H9 (cell line): Measurements from ENCODE around the gene TET2. TPM values are rescaled to one million over a fixed set of nuclear protein-coding genes. Genes with fewer than 3 reads are reported as not detected.

ENCODE experiments used
- DNase-seq: peaks from one replicate; pipeline ENCODE4 v3.0.0-alpha.2; 2017
- H2AFZ ChIP-seq: one replicate; pipeline ENCODE4 v1.6.1; 2013; ENCODE audit warnings: mild to moderate bottlenecking, low read length, control low read depth, moderate library complexity
- H2AK5ac ChIP-seq: 2 replicates; pipeline ENCODE4 v1.6.1; 2013; ENCODE audit warnings: low read length, control low read depth, mixed read lengths; ENCODE audit not compliant: insufficient read length
- H2BK120ac ChIP-seq: one replicate; pipeline ENCODE4 v1.6.1; 2013; ENCODE audit warnings: low read depth, mild to moderate bottlenecking, low read length, control low read depth, inconsistent platforms; ENCODE audit not compliant: poor library complexity, severe bottlenecking
- H2BK12ac ChIP-seq: 2 replicates; pipeline ENCODE4 v1.6.1; 2013; ENCODE audit warnings: low read length, control low read depth, mixed read lengths, low read depth; ENCODE audit not compliant: insufficient read length
- H2BK15ac ChIP-seq: 2 replicates; pipeline ENCODE4 v1.6.1; 2013; ENCODE audit warnings: low read depth, low read length, control low read depth
- H2BK20ac ChIP-seq: one replicate; pipeline ENCODE4 v1.6.1; 2013; ENCODE audit warnings: low read depth, mild to moderate bottlenecking, low read length, control low read depth, inconsistent platforms; ENCODE audit not compliant: poor library complexity, severe bottlenecking
- H2BK5ac ChIP-seq: 2 replicates; pipeline ENCODE4 v1.6.1; 2013; ENCODE audit warnings: low read length, control low read depth, mixed read lengths; ENCODE audit not compliant: insufficient read length
- H3K14ac ChIP-seq: 2 replicates; pipeline ENCODE4 v1.6.1; 2013; ENCODE audit warnings: low read length, control low read depth; ENCODE audit not compliant: insufficient read depth
- H3K18ac ChIP-seq: 2 replicates; pipeline ENCODE4 v1.6.1; 2013; ENCODE audit warnings: low read depth, mild to moderate bottlenecking, mixed read lengths, low read length, control low read depth; ENCODE audit not compliant: insufficient read length
- H3K23ac ChIP-seq: 2 replicates; pipeline ENCODE4 v1.6.1; 2013; ENCODE audit warnings: low read length, control low read depth, mixed read lengths, low read depth; ENCODE audit not compliant: insufficient read length
- H3K23me2 ChIP-seq: 2 replicates; pipeline ENCODE4 v1.6.1; 2013; ENCODE audit warnings: low read depth, mild to moderate bottlenecking, mixed read lengths, low read length, control low read depth; ENCODE audit not compliant: insufficient read length, poor library complexity, severe bottlenecking
- H3K27ac ChIP-seq: 2 replicates; pipeline ENCODE4 v1.5.1; 2013; ENCODE audit warnings: low read length, control low read depth, mixed read lengths, low read depth; ENCODE audit not compliant: insufficient read length
- H3K27me3 ChIP-seq: 2 replicates; pipeline ENCODE4 v1.6.1; 2013; ENCODE audit warnings: low read length, control low read depth, inconsistent platforms; ENCODE audit not compliant: insufficient read depth
- H3K4ac ChIP-seq: 2 replicates; pipeline ENCODE4 v1.6.1; 2013; ENCODE audit warnings: low read depth, mild to moderate bottlenecking, control low read depth, inconsistent platforms, low read length, moderate library complexity
- H3K4me1 ChIP-seq: 2 replicates; pipeline ENCODE4 v1.6.1; 2013; ENCODE audit warnings: low read length, control low read depth, inconsistent platforms; ENCODE audit not compliant: insufficient read depth
- H3K4me2 ChIP-seq: 2 replicates; pipeline ENCODE4 v1.6.1; 2013; ENCODE audit warnings: low read length, control low read depth, mixed read lengths; ENCODE audit not compliant: insufficient read length, insufficient read depth
- H3K56ac ChIP-seq: 2 replicates; pipeline ENCODE4 v1.6.1; 2013; ENCODE audit warnings: low read depth, mild to moderate bottlenecking, mixed read lengths, low read length, control low read depth; ENCODE audit not compliant: insufficient read length
- H3K79me1 ChIP-seq: 2 replicates; pipeline ENCODE4 v1.6.1; 2013; ENCODE audit warnings: low read depth, mild to moderate bottlenecking, moderate library complexity, low read length, control low read depth, inconsistent platforms; ENCODE audit not compliant: insufficient read depth, poor library complexity, severe bottlenecking
- H3K79me2 ChIP-seq: 2 replicates; pipeline ENCODE4 v1.6.1; 2013; ENCODE audit warnings: low read length, control low read depth, inconsistent platforms; ENCODE audit not compliant: insufficient read depth
- H3K9ac ChIP-seq: 2 replicates; pipeline ENCODE4 v1.6.1; 2013; ENCODE audit warnings: low read length, control low read depth, mixed read lengths; ENCODE audit not compliant: insufficient read length; ENCODE audit errors: extremely low read depth
- H3K9me3 ChIP-seq: one replicate; pipeline ENCODE4 v1.6.1; 2013; ENCODE audit warnings: low read depth, low read length, inconsistent platforms; ENCODE audit not compliant: control insufficient read depth
- H3T11ph ChIP-seq: one replicate; pipeline ENCODE4 v1.6.1; 2013; ENCODE audit warnings: mild to moderate bottlenecking, low read length, control low read depth, inconsistent platforms
- H4K20me1 ChIP-seq: one replicate; pipeline ENCODE4 v1.6.1; 2013; ENCODE audit not compliant: control insufficient read depth, insufficient read length, insufficient read depth
- H4K5ac ChIP-seq: 2 replicates; pipeline ENCODE4 v1.6.1; 2013; ENCODE audit warnings: low read depth, mild to moderate bottlenecking, mixed read lengths, low read length, control low read depth; ENCODE audit not compliant: insufficient read length
- H4K8ac ChIP-seq: replicated peaks from 2 replicates; pipeline ENCODE4 v1.6.1; 2013; ENCODE audit warnings: low read length, control low read depth, mixed read lengths, low read depth; ENCODE audit not compliant: insufficient read length
- H4K91ac ChIP-seq: 2 replicates; pipeline ENCODE4 v1.6.1; 2013; ENCODE audit warnings: low read depth, mild to moderate bottlenecking, moderate library complexity, mixed read lengths, low read length, control low read depth; ENCODE audit not compliant: insufficient read length
- H3K27ac Mint-ChIP-seq, 3 experiments: 2 replicates in 2 of 3; 3 replicates in 1 of 3; pipeline ENCODE4 v1.8.0; 2020 to 2021; ENCODE audit warnings: mixed read lengths in 3 of 3, mild to moderate bottlenecking in 1 of 3, moderate library complexity in 1 of 3
- H3K27me3 Mint-ChIP-seq: 2 replicates; pipeline ENCODE4 v1.8.0; 2021; ENCODE audit warnings: low read depth, mild to moderate bottlenecking, moderate library complexity, mixed read lengths
- H3K36me3 Mint-ChIP-seq, 3 experiments: 2 replicates in 2 of 3; 3 replicates in 1 of 3; pipeline ENCODE4 v1.8.0; 2020 to 2021; ENCODE audit warnings: low read depth in 3 of 3, mixed read lengths in 3 of 3; ENCODE audit not compliant: insufficient read depth in 1 of 3
- H3K4me1 Mint-ChIP-seq, 2 experiments: 2 replicates each; pipeline ENCODE4 v1.8.0; 2020; ENCODE audit warnings: mixed read lengths in 2 of 2
- H3K4me3 Mint-ChIP-seq, 2 experiments: 2 replicates in 1 of 2; 3 replicates in 1 of 2; pipeline ENCODE4 v1.8.0; 2020 to 2021; ENCODE audit warnings: mild to moderate bottlenecking in 2 of 2, mixed read lengths in 2 of 2, moderate library complexity in 1 of 2
- H3K9me3 Mint-ChIP-seq, 2 experiments: 2 replicates in 1 of 2; 3 replicates in 1 of 2; pipeline ENCODE4 v1.8.0; 2020; ENCODE audit warnings: mild to moderate bottlenecking in 2 of 2, mixed read lengths in 2 of 2, moderate library complexity in 1 of 2
- WGBS: extraction: QIAGEN DNeasy Blood & Tissue Kit; methylation state at CpG from one replicate; pipeline ENCODE4 v1.1.7; 2013; ENCODE audit warnings: missing lambda C conversion rate, low lambda C conversion rate, mixed read lengths; ENCODE audit not compliant: insufficient read length; ENCODE audit errors: extremely low coverage; 5-methylcytosine and 5-hydroxymethylcytosine counted together
- total RNA-seq: library from RNA; stranded (reverse); gene quantifications from 2 replicates; pipeline ENCODE4 v1.2.1, GENCODE V29; 2021
- TF ChIP-seq, protein P1 (sequence below): fragments of 200-600 bp; sonication (generic); conservative IDR thresholded peaks from 3 replicates; pipeline ENCODE4 v1.8.0; 2021; ENCODE audit warnings: antibody characterized with exemption, mild to moderate bottlenecking

Gene TET2
- total RNA-seq, 1 experiment from 2014 or later: 3.1 TPM

DNA sequence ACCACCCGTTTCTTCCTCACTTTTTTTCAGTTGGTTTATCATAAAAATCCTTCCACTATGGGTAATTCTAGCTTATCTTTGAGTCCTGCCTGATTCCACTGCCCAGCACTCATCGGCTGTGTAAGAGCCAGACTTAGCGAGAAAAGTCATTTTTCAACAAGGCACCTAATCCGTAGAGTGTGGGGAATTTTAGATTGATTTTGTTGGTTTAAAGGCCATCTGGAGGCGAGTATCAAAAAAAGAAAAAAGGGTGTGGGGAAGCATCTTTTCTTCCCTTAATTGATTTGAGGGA, 134.4 kb downstream of the TET2 start:
- H2BK15ac ChIP-seq: no peak overlapping the region
- no peak overlapping the region for H4K8ac ChIP-seq
- no peaks in the 10 kb centered on the region for H4K20me1 ChIP-seq
- no peaks in the 10 kb centered on the region for H3K27me3 Mint-ChIP-seq
- no peak overlapping the region for H3K27ac ChIP-seq
- no peak overlapping the region for H4K91ac ChIP-seq
- no peaks in the 10 kb centered on the region for H3K79me2 ChIP-seq
- H3K4me1 ChIP-seq: no peaks in the 10 kb centered on the region
- H4K5ac ChIP-seq: no peak overlapping the region
- no peak for DNase-seq
- H3K4me3 Mint-ChIP-seq: no peak overlapping the region
- H3K23me2 ChIP-seq: no peaks in the 10 kb centered on the region
- no peak overlapping the region for H3K18ac ChIP-seq
- no peak overlapping the region for H3K23ac ChIP-seq
- H3K9me3 ChIP-seq: no peaks in the 10 kb centered on the region
- H3K9me3 Mint-ChIP-seq: no peaks in the 10 kb centered on the region
- no peak overlapping the region for H3K27ac Mint-ChIP-seq
- H2BK12ac ChIP-seq: no peak overlapping the region
- no peak overlapping the region for H3K4ac ChIP-seq
- peaks cover under 1 to 5% (median 1%) of the 10 kb centered on the region in 3 experiments; a peak in 5 of 7 replicates for H3K36me3 Mint-ChIP-seq
- H2BK20ac ChIP-seq: no peak overlapping the region
- no peak overlapping the region for H3T11ph ChIP-seq
- H2BK5ac ChIP-seq: no peak overlapping the region
- H3K27me3 ChIP-seq: no peaks in the 10 kb centered on the region
- H3K4me2 ChIP-seq: no peak overlapping the region
- TF ChIP-seq, protein P1, sequence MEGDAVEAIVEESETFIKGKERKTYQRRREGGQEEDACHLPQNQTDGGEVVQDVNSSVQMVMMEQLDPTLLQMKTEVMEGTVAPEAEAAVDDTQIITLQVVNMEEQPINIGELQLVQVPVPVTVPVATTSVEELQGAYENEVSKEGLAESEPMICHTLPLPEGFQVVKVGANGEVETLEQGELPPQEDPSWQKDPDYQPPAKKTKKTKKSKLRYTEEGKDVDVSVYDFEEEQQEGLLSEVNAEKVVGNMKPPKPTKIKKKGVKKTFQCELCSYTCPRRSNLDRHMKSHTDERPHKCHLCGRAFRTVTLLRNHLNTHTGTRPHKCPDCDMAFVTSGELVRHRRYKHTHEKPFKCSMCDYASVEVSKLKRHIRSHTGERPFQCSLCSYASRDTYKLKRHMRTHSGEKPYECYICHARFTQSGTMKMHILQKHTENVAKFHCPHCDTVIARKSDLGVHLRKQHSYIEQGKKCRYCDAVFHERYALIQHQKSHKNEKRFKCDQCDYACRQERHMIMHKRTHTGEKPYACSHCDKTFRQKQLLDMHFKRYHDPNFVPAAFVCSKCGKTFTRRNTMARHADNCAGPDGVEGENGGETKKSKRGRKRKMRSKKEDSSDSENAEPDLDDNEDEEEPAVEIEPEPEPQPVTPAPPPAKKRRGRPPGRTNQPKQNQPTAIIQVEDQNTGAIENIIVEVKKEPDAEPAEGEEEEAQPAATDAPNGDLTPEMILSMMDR: no peak
- H3K9ac ChIP-seq: no peak overlapping the region
- H2AK5ac ChIP-seq: no peak overlapping the region
- no peak overlapping the region for H3K56ac ChIP-seq
- no peak overlapping the region for H2AFZ ChIP-seq
- no CpG with 5 or more reads among the region's 5 CpGs for WGBS
- H3K4me1 Mint-ChIP-seq: peaks cover 2% of the 10 kb centered on the region in 2 experiments
- H3K14ac ChIP-seq: no peak overlapping the region
- H2BK120ac ChIP-seq: no peak overlapping the region
- H3K79me1 ChIP-seq: no peaks in the 10 kb centered on the region
